ENCODE data around the gene SEC22C.
"Not testable (repeated sequence)": the region's sequence is repeated elsewhere in the genome, so short reads cannot be mapped to it uniquely, and the experiment has no call there.

- TF ChIP-seq CTCF, POLR2A (IDR thresholded peaks at IDR 0.05): not testable (repeated sequence)
Observed at GRCh38 chr3:42556817-42557216, 24.9 kb downstream of the SEC22C start.

All from prostate gland (tissue), 2 donors.